ENCODE measurements around the gene CNN2. TPM values are rescaled to one million over a fixed set of nuclear protein-coding genes. Genes with fewer than 3 reads are reported as not detected.

Gene CNN2
- total and polyA plus RNA-seq, 4 donors, result 10.1 to 38.4 (median 26.8) TPM

GRCh38 chr19:1006711-1007398 lies 19.6 kb upstream of the CNN2 start:
- H3K27ac ChIP-seq (ENCODE audit: low read depth in 1 of 2, low read length in 2 of 2), result no peak overlapping the region
- H3K27me3 ChIP-seq (ENCODE audit: control insufficient read depth in 4 of 4, insufficient read depth in 4 of 4, low read length in 3 of 4), result no peaks in the 10 kb centered on the region
- no peak for DNase-seq (ENCODE audit: low spot score)
- H3K36me3 ChIP-seq (ENCODE audit: control insufficient read depth in 4 of 4, insufficient read depth in 3 of 4, low read depth in 1 of 4, low read length in 3 of 4), result peaks cover 0 to 20% (median 9%) of the 10 kb centered on the region in 4 donors
- TF ChIP-seq ZBTB33 (IDR thresholded peaks at IDR 0.05) (no peak), RAD21 (IDR thresholded peaks at IDR 0.05) (no peak), ATF3 (IDR thresholded peaks at IDR 0.05) (no peak), REST (IDR thresholded peaks at IDR 0.05) (no peak), RXRA (IDR thresholded peaks at IDR 0.05) (no peak), HNF4A (conservative IDR thresholded peaks at IDR 0.05) (no peak), NR2F2 (IDR thresholded peaks at IDR 0.05) (no peak), YY1 (IDR thresholded peaks at IDR 0.05) (no peak), SP1 (IDR thresholded peaks at IDR 0.05) (no peak), FOXA2 (IDR thresholded peaks at IDR 0.05) (no peak), EGR1 (IDR thresholded peaks at IDR 0.05; ENCODE audit: low read depth in 2 of 2) (no peak)
- no peak overlapping the region for H3K9ac ChIP-seq (ENCODE audit: low read depth in 1 of 2, low read length in 2 of 2)
- H3K4me3 ChIP-seq (ENCODE audit: low read depth in 1 of 3, low read length in 3 of 3), result no peak overlapping the region
- 72% methylated on average over 27 of the region's 27 CpGs for WGBS
- no peaks in the 10 kb centered on the region for H3K9me3 ChIP-seq (ENCODE audit: control insufficient read depth in 4 of 4, low read length in 3 of 4)
- no peaks in the 10 kb centered on the region for H3K4me1 ChIP-seq (ENCODE audit: control insufficient read depth in 4 of 4, insufficient read depth in 4 of 4, low read length in 3 of 4)

- Histone ChIP-seq H3K4me1 (ENCODE audit: control insufficient read depth in 4 of 4, insufficient read depth in 4 of 4, low read length in 3 of 4) (no peaks in the 10 kb centered on the region), H3K27me3 (ENCODE audit: control insufficient read depth in 4 of 4, insufficient read depth in 4 of 4, low read length in 3 of 4) (no peaks in the 10 kb centered on the region), H3K9me3 (ENCODE audit: control insufficient read depth in 4 of 4, low read length in 3 of 4) (no peaks in the 10 kb centered on the region), H3K27ac (ENCODE audit: low read depth in 1 of 2, low read length in 2 of 2) (no peak overlapping the region), H3K36me3 (ENCODE audit: control insufficient read depth in 4 of 4, insufficient read depth in 3 of 4, low read depth in 1 of 4, low read length in 3 of 4) (peaks cover 0 to 27% (median 12%) of the 10 kb centered on the region in 4 donors), H3K4me3 (ENCODE audit: low read depth in 1 of 3, low read length in 3 of 3) (no peak overlapping the region), H3K9ac (ENCODE audit: low read depth in 1 of 2, low read length in 2 of 2) (no peak overlapping the region)
- no peak for DNase-seq (ENCODE audit: low spot score)
- 95% methylated on average over 73 of the region's 73 CpGs for WGBS
- TF ChIP-seq SP1 (IDR thresholded peaks at IDR 0.05), result no peak
- no peak for TF ChIP-seq JUND (IDR thresholded peaks at IDR 0.05)
- TF ChIP-seq MAX (IDR thresholded peaks at IDR 0.05), result no peak
- TF ChIP-seq FOXA1 (IDR thresholded peaks at IDR 0.05), result no peak
- TF ChIP-seq CTCF (IDR thresholded peaks at IDR 0.05; ENCODE audit: low read depth, low read length, missing input control), result no peak
- no peak for TF ChIP-seq REST (IDR thresholded peaks at IDR 0.05)
- TF ChIP-seq FOXA2 (IDR thresholded peaks at IDR 0.05), result no peak
- TF ChIP-seq ATF3 (IDR thresholded peaks at IDR 0.05), result no peak
- TF ChIP-seq EGR1 (IDR thresholded peaks at IDR 0.05; ENCODE audit: low read depth in 2 of 2), result no peak
- TF ChIP-seq HNF4A (conservative IDR thresholded peaks at IDR 0.05), result no peak
- TF ChIP-seq RXRA (IDR thresholded peaks at IDR 0.05), result no peak
Observed at GRCh38 chr19:1007399-1008251, 18.8 kb upstream of the CNN2 start.

Data from liver (tissue), 9 donors.